HG03575 (cell line): ENCODE measurements around the gene ITGB2.
"Not testable (repeated sequence)": the region's sequence is repeated elsewhere in the genome, so short reads cannot be mapped to it uniquely, and the experiment has no call there.

Source experiments
- ATAC-seq: cut with Tn5 transposase; IDR thresholded peaks from one replicate; pipeline ENCODE4 v1.9.1; 2021; ENCODE audit not compliant: unreplicated experiment, insufficient number of reproducible peaks, low FRiP score; ENCODE audit errors: extremely low read depth

Gene ITGB2

DNA sequence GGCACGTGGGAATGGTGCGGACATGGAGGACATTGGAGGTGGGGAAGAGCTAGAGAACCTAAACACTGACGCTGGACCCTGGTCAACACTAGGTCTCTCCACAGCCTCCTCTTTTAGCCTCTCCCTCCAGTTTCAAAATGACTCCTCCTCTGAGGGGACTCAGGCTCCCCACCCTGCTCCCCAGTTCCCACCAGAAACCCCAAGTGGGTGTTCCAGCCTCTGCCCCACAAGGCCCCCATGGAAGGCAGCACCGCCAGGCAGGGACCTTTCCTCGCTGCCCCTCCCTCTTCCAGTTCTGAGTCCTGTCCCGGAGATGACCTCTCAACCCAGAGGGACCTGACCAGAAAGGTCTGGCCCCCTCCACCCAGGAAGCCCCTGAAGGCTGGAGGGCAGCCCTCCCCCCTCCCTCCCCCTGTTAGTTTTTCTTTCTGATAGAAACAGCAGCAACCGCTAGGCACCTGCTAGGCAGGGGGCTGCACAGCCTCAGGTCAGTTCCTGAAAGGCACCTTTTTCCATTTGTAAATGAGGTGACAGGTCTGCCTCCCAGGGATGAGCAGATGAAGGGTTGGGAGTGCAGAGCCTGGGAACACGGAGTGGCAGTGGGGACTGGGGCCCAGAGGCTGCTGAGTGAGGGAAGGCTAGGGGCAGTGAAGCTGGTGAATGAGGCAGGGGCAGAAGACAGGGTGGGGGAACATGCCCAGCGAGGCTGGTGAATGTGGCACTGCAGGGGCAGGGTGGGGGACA is 9.3 kb upstream of the ITGB2 start:
- ATAC-seq, result no peak

DNA sequence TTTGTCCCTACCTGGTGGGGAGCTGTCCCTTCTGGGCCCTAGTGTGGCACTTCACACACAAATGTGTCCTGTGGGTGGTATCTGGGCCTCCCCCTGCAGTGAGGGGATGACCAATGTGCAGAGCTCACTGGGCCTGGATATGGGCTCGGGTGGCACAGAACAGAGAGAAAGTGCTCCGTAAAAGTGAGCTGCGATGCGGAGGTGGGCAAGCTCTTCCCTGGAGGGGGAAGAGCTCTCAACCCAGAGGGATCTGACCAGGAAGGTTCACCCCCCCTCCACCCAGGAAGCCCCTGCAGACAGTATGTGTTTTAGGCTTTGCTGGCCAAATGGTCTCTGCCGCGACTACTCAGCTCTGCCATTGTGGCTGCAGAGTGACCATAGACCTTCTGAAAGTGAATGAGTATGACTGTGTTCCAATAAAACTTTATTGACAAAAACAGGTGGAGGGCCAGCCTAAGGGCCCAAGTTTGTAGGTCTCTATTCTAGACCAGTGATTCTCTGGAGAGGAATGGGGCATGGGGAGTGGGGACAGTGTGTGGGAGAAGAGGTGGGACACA is 8.6 kb upstream of the ITGB2 start:
- no peak for ATAC-seq

DNA sequence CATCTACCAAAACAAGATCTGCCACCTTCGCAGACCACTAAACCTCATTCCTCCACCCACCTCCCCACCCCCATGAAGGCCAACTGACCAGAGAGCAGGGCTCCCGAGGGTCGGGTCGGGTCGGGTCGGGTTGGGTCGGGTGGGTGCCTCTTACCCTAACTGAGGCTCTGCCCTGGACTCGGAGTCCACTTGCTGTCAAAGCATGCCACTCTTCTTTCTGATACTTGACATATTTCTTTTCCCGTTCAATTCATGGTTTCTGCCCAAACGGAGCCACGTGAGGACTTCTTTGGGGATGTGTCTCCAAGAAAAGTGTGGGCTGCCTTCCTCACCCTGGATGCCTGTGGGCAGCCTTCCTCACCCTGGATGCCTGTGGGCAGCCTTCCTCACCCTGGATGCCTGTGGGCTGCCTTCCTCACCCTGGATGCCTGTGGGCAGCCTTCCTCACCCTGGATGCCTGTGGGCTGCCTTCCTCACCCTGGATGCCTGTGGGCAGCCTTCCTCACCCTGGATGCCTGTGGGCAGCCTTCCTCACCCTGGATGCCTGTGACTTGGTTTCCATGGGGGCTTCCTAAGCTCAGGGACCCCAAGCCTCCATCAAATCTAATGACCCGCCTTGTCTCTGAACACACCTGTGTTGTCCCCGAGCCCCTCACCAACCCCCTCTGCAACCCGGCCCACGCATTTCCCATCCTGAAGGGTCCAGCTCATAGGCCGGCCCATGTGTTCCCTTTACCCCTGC is 8.0 kb upstream of the ITGB2 start:
- not testable (repeated sequence) for ATAC-seq

DNA sequence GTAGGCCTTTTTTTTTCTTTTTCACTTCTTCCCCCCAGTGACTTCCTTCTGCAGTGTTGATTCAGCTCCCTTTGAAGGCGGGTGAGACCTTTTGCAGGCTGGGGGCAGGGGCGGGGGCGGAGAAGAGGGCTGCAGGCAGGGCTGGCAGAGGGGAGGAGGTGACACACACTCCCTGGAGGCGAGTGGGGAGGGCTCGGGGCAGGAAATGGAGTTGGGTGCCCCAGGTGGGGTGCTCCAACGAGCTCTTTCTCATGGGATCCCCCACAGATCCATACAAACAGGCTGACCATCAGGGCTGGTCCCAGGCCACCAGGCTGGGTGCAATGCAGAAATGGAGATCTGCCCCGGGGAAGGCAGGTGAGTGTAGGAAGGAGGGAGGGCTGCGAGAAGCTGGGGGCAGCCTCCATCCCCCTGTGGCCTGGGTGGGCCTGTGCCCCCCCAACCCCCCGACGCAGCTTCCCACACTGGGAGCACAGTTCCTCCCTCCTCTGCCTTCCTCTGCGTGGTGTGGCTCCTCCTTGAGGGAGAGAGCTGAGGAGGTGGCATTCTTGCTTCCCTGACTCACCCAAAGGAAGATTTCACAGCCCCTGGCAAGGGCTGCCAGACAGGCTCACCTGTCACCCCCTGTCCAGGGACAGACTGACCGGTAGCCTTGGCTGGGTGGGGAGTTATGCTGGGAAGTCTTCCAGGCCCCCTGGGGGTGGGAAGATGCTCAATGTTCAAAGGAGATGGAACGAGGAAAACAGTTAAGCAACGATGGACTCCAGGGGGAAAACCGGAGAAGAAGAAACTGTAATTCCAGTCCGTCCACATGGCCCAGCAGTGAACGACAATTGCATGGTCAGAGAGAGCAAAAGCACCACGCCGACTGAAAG is 7.1 kb upstream of the ITGB2 start:
- no peak for ATAC-seq

DNA sequence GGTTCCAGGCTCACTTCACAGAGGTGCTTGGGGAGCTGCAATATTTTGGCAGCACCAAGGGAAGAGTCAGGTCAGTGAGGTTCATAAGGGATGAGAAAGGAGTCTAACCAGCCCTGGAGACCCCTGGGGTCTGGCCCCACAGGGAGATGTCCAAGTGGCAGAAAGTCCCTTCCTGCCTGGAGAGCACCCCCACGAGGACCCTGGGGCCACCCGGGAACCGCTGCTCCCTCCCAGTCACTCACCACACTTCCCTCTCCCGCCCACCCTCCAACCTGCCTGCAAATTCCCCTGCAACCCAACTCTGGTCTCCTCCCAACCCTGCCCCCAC is 6.5 kb upstream of the ITGB2 start:
- no peak for ATAC-seq

DNA sequence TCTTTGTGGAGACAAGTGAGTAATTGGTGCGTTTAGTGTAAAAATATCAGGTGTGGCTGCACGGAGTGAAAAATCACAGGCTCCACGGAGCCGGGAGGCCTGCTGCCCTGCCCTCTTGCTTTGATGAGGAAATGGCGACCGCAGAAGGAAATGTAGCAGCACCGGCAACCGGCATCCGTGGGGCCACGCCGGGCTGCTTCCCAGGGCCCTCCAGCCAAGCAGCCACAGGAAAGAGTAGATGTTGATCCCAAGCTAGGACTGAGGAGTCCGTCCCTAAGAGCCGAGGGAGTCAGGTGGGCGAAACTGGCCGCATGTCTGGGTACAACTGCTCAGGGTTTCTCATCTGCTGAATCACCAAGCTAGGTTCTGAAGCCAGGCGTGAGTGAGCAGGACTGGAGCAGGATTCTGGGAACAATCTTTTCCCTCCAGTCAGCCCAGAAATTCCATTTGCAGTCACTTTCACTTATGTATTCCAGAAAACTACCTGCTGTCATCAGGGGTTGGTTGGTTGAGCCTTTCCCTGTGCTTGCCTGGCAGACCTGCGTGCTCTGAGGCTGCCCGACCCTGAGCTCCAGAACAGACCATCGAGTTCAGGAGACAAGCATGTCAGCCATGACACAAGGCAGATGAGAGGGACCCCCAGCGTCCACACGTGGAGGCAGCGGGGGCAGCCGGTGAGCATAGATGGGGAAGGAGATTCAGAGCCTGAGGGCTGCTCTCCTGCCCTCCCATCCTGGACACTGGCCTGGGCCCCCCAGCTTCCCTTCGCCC is 5.8 kb upstream of the ITGB2 start:
- no peak for ATAC-seq

DNA sequence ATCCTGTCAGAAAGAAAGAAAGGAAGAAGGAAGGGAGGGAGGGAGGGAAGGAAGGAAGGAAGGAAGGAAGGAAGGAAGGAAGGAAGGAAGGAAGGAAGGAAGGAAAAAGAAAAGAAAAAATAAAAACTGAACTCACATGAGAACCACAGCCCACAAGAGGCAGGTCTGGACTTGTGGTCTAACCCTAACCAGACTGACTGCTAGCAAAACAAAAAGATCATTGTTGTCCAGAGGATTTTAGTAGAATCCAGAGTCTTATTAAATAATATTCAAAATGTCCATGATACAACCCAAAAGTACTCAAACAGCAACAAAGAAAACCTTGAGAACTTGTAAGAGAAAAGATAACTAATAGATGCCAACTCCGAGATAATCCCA is 4.7 kb upstream of the ITGB2 start:
- ATAC-seq, result no peak

DNA sequence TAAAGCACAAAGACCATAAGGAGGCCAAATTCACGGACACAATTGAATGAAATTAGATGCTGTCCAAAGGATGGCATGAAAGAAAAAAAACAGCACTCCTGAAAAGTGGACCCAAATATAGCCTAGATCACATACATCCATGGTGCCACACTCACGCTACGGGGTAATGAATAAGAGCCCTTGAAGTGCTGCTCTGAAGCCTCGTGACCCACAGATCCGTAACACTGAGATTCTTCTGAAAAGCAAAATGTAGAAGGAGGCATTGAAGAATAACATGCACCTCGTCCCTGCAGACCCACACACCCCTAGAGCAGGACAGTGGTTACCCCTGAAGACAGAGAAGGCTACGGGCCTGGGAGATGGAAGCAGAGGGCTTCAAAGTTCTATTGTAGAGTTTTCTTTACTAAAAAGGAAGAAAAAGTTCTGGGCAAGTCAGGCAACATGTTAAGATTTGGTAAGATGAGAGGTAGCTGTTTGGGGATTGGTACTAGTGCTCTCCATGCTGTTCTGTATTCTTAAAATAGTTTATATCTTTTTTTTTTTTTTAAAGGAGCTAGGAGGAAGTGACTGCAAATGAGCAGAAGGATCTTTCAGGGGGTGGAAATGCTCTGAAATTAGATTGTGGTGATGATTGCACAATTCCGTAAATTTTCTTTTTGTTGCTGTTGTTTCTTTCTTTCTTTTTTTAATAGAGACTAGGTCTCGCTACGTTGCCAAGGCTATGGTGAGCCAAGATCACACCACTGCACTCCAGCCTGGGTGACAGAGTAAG is 4.1 kb upstream of the ITGB2 start:
- ATAC-seq, result no peak

DNA sequence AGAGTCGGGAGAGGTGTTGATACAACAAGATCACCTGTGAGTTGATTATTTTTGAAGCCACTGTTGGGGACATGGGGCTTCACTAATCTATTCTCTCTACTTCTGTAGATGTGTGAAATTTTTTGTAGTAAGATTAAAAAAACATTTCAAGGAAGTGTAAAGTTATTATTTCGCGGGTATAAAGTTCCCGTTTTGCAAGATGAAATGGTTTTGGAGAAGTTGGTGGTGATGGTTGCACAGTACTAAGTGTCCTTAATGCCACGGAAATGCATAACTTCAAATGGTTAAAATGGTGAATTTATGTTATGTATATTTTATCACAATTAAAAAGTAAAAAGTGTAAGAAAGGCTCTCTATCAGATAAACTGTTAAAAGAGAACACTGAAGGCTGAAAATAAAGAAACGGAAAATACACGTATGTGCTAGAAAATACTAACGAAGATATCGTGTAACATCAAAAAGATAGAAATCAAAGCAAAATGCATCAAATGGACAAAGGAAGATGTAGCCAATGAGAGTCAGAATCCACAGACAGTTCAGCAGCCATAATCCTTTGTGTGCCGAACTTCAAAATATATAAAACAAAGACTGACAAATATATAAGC is 2.9 kb upstream of the ITGB2 start:
- no peak for ATAC-seq

DNA sequence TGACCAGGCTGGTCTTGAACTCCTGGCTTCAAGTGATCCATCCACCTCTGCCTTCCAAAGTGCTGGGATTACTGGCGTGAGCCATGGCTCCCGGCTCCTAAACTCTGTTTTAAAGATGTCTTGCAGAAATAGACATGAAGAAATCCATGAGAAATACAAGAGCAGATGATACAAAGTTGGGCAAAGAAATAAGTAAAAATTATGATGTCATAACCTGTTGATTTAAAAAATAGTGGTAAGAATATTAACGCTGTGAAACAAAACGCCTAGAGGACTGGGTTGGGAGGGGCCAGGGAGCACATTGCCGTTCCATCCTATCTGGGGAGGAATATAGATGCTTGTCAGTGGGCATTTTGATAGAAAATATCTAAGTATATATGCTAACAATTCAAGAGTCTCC is 1.2 kb upstream of the ITGB2 start:
- ATAC-seq, result no peak

DNA sequence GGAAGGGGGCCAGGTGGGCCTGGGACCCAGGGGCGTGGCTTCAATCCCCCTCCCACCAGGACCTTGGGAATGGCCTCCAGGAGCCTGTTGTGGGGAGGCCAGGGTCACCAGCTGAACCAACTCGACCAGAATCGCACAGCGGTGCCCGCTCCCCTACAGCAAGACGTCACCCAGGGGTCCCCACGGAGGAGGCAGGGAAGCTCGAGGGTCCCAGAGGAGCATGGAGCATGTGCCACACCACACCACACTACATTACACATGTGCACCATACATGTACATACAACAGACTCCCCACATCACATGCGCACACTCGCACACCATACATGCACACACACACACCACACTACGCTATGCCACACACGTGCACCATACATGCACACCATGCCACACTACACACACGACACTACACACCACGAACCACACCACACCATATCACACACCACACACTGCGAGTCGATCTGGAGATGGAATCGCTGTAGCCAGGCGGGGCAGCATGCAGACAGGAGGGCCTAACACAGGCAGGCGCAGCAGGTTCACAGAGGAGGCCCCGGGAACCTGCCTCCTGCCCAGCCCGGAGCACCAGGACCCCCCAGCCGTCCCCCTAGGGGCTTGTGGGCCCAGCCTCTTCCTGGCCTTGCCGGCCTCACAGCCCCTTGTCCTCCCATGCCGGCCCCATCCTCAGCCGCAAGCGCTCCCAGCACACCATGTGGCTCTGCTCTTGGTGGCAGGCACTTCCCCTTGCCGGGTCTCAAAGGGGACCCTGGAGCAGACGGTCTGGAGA is 596 bp downstream of the ITGB2 start:
- ATAC-seq, result no peak

DNA sequence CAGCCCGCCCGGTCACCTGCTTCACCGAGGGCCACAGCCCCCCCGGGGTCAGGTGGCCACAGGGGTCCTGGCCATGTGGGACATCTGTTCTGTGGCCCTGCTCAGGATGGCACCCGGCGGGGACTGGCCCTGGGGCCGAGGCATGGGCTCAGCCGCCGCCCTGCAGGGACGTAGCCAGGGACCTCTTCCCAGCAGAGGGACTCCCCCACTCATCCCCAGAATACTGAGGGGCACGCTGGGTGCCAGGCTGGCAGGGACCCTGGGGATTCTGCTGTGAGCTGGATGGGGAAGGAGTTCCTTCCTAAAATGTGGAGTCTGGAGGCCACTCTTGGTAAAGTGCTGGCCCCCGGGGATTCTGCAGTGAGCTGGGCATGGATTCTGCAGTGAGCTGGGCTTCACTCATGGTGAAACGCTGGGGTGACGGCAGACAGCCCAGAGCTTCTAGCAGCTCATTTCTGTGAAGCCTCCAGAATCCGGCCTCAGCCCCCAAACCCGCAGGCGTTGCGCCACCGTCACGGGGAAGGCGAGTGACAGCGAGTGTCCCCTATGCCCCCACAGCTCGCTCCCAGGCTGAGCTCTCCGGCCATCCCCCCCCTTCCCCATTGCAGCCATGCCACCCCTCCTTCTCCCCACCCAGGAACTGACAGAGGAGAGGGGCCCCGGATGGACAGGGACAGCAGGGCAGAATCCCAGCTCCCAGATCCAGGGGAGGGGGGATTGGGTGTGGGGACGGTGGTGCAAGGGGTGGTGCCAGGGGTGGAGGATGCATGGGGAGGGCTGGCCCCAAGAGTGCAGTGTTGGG is 1.4 kb downstream of the ITGB2 start:
- no peak for ATAC-seq

DNA sequence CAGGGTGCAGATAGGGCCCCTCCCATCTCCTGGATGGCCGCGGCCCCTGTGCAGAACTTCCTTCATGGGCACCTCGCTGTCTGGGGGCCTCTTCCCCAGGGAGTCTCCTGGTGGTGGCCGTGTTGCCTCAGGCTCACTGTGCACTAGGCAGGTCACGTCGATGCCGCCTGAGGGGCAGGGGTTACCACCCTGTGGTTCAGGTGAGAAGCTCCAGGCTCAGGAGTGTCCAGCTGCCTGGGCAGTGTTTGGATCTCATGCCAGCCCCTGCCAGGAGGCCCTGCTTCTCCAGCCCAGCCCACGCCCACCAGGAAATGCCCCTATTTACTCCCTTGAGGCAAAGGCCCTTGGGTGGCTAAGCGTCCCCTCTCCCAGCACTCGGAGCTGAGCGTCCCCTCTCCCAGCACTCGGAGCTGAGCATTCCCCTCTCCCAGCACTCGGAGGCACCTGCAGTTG is 2.1 kb downstream of the ITGB2 start:
- no peak for ATAC-seq

DNA sequence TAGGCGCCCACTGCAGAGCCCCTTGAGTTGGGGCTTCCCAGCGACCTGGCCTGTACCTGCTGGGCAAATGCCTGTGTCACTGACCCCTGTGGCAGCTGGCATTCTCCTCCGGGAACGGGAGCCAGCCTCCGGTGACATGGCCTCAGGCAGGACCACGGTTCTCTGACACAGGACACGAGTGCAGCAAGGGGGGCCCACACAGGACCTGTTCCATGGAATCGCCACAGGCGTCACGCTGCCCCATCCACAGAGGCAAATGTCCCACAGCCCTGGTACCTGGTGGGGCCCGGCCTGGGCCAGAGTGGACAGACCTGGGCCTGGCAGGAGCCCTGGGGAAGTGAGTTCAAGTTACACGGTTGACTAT is 2.6 kb downstream of the ITGB2 start:
- no peak for ATAC-seq

DNA sequence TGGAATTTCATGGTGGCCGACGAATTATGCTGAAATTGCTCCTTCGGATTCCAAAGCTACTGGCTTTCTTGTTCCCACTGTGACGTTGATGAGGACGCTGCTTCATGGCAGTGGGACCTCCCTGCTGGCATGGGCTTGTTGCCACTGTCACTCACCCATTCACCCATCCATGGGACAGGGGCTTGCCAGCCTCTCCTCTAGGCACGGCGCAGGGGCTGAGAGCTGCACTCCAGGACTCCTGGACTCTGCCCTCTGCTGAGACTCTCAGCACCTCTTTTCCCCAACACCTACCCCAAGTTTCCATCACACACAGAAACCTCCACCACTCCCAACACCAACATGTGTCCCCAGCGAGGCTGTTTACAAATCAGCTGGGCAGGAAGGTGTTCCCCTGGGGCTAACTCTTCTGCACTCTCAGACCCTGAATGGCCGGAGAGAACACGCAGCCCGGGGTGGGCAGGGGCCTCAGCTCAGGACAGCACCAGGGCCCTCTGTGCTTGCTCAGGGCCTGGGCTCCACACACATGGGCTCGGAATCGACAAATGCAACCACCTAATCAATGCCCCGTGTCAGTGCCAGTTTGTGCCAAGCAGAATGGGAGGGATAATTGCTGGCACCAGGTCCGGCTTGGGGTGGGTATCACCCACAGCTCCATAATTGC is 3.1 kb downstream of the ITGB2 start:
- ATAC-seq, result no peak

DNA sequence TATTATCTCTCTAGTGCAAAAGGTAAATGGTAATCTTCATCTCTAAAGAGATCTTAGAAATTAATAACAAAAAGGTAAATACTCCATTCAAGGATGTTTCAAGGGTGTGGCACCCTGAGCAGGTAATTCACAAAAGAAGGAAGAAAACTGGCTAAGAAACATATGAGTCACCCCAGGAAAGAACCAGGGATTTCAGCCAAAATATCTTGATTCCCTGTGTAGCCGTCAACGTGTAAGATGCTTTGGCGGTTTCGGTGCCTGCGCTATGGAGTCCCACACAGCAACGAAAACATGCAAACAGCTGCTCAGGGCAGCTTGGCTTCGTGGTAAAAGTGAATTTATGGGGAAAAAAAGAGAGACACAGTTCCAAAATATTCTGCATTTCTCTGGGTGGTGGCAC is 3.7 kb downstream of the ITGB2 start:
- ATAC-seq, result no peak
